Activated naive CD8-positive, alpha-beta T cell treated with anti-CD3 and anti-CD28 coated beads, Interleukin-2, amount 10 ng/mL, durations not matched to agents 7 days and 5 days (primary cell): ENCODE data around the gene VPS11. TPM values are rescaled to one million over a fixed set of nuclear protein-coding genes. Genes with fewer than 3 reads are reported as not detected.

Experiments
- ATAC-seq: fragments of 150-1000 bp; cut with Tn5 transposase; one replicate; pipeline ENCODE4 v1.10.0; 2021; ENCODE audit warnings: low read depth, moderate library complexity
- POLR2A ChIA-PET: fragments of 350-600 bp; sonication (Branson Sonifier 250); formaldehyde crosslinking; loops from one replicate; lab custom pipeline; 2021; ENCODE audit warnings: antibody characterized with exemption; lab: Charles Lee
- DNase-seq: peaks from one replicate; pipeline ENCODE4 v3.0.0; 2021
- H3K27ac Mint-ChIP-seq: one replicate; pipeline ENCODE4 v1.8.0; 2022; ENCODE audit warnings: mild to moderate bottlenecking, mixed read lengths
- H3K27me3 Mint-ChIP-seq: one replicate; pipeline ENCODE4 v1.8.0; 2022; ENCODE audit warnings: mild to moderate bottlenecking, moderate library complexity, mixed read lengths
- H3K36me3 Mint-ChIP-seq: one replicate; pipeline ENCODE4 v1.8.0; 2021; ENCODE audit warnings: mild to moderate bottlenecking, mixed read lengths
- H3K4me1 Mint-ChIP-seq: one replicate; pipeline ENCODE4 v1.8.0; 2021; ENCODE audit warnings: mixed read lengths
- H3K4me3 Mint-ChIP-seq: one replicate; pipeline ENCODE4 v1.8.0; 2022; ENCODE audit warnings: mild to moderate bottlenecking, moderate library complexity, mixed read lengths
- H3K9me3 Mint-ChIP-seq: one replicate; pipeline ENCODE4 v1.8.0; 2021; ENCODE audit warnings: mixed read lengths
- microRNA-seq: library from miRNA; unstranded; fragments of <30 nt; microRNA quantifications from one replicate; pipeline ENCODE4 v1.2.0, GENCODE V29; 2022
- total RNA-seq, 2 experiments: library from RNA; stranded (reverse); gene quantifications; one replicate each; pipeline ENCODE4 v1.2.3, GENCODE V29; 2021

The VPS11 gene
- total RNA-seq, 2 experiments from 2014 or later, result 41.2 to 46.2 TPM

GRCh38 chr11:119130662-119131061, 63.0 kb downstream of the VPS11 start:
- DNase-seq (no peak), ATAC-seq (no peak)
- H3K4me1 Mint-ChIP-seq, result peaks cover 7% of the 10 kb centered on the region
- no peaks in the 10 kb centered on the region for H3K27me3 Mint-ChIP-seq
- POLR2A ChIA-PET, result no interaction called here
- H3K27ac Mint-ChIP-seq, result no peak overlapping the region
- H3K36me3 Mint-ChIP-seq, result peaks cover 18% of the 10 kb centered on the region
- no peak overlapping the region for H3K4me3 Mint-ChIP-seq
- H3K9me3 Mint-ChIP-seq, result no peaks in the 10 kb centered on the region

Small RNAs within 50 kb of the gene (microRNA-seq; reads per million reads assigned to microRNA genes)
- gene MIR3656, result not detected

Other genes with a start within 250 kb of the VPS11 start
- 1 to 10 TPM; 1.9 to 2.2 TPM for gene CXCR5, start 183.9 kb upstream of the VPS11 start, total RNA-seq
- gene BCL9L, start 141.9 kb upstream of the VPS11 start, total RNA-seq, result 100 to 1,000 TPM; 116 to 128 TPM
- gene UPK2, start 111.5 kb upstream of the VPS11 start, total RNA-seq, result under 1 TPM in 1 of 2 experiments, not detected in 1; 0.44 TPM
- not detected for gene FOXR1, start 96.1 kb upstream of the VPS11 start, total RNA-seq
- 10 to 100 TPM; 66.8 to 74.2 TPM for gene CENATAC, start 69.7 kb upstream of the VPS11 start, total RNA-seq
- gene RPS25, start 49.5 kb upstream of the VPS11 start, total RNA-seq, result 1,000 to 10,000 TPM; 1,397 to 1,460 TPM
- gene TRAPPC4, start 49.1 kb upstream of the VPS11 start, total RNA-seq, result 10 to 100 TPM; 80.5 to 84.4 TPM
- gene SLC37A4, start 36.9 kb upstream of the VPS11 start, total RNA-seq, result 10 to 100 TPM; 20.3 to 23.9 TPM
- gene HYOU1, start 10.6 kb upstream of the VPS11 start, total RNA-seq, result 10 to 100 TPM; 76.5 to 83.1 TPM
- gene HMBS, start 17.1 kb downstream of the VPS11 start, total RNA-seq, result 10 to 100 TPM; 18.0 to 18.8 TPM
- gene DPAGT1, start 34.0 kb downstream of the VPS11 start, total RNA-seq, result 10 to 100 TPM; 43.2 to 56.1 TPM
- gene C2CD2L, start 39.5 kb downstream of the VPS11 start, total RNA-seq, result 10 to 100 TPM; 32.2 to 32.6 TPM
- gene HINFP, start 53.8 kb downstream of the VPS11 start, total RNA-seq, result 10 to 100 TPM; 52.4 to 52.6 TPM
- not detected for gene ABCG4, start 81.2 kb downstream of the VPS11 start, total RNA-seq
- gene NLRX1, start 100.9 kb downstream of the VPS11 start, total RNA-seq, result 10 to 100 TPM; 20.7 to 25.2 TPM
- under 1 TPM in 1 of 2 experiments, not detected in 1; 0.30 TPM for gene NHERF4, start 117.7 kb downstream of the VPS11 start, total RNA-seq
- 10 to 100 TPM; 45.1 to 45.2 TPM for gene CBL, start 138.5 kb downstream of the VPS11 start, total RNA-seq
- gene MCAM, start 249.3 kb downstream of the VPS11 start, total RNA-seq, result 1 to 10 TPM; 2.4 to 2.9 TPM